Hematopoietic multipotent progenitor cell treated with erythropoietin and hydrocortisone succinate and interleukin-3 and kit ligand, for 8 days (in vitro differentiated cells): ENCODE data around the gene XKR7.
"Not testable (repeated sequence)": the region's sequence is repeated elsewhere in the genome, so short reads cannot be mapped to it uniquely, and the experiment has no call there.

Experiments
- DNase-seq: peaks from one replicate; pipeline ENCODE4 v3.0.0-alpha.2; 2015

XKR7 gene

DNA sequence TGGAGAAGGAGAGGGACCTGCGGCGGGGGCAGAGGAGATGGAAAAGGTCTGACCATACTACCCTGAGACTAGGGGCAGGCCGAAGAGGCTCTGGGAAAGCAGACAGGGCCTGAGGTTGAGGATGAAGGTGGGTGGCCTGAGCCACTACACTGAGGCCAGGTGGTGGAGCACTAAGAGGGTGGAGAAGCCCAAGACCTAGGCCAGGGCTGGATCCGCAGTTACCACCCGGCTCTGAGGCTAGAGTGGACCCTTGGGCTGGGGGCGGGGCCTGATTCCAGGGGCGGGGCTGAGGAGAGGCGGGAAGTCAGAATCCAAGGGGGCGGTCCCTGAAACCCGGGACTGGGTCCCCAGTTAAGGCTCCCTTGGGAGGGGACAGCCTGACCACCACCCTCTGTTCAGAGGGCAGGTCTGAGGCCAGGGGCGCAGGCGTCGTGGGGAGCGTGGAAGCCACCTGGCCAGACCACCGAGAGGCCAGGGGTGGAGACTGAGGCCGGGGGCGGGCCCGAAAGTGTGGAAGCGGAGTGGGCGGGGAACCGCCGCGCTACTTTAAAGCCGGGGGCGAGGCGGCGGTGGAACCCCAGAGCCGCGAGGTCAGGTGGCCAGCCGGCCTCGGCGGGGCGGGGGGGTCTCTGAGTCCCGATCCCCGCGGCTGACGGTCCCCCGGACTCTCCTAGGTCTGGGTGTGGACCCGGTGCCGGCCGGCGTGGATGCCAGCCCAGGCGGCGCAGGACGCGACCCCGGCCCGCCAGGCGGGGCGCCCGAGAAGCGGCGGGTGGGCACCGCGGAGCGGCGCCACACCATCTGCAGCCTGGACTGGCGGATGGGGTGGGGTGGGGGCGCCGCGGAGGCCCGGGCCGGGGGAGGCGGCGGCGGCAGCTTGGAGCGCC lies 50.6 kb downstream of the XKR7 start:
- no peak for DNase-seq

DNA sequence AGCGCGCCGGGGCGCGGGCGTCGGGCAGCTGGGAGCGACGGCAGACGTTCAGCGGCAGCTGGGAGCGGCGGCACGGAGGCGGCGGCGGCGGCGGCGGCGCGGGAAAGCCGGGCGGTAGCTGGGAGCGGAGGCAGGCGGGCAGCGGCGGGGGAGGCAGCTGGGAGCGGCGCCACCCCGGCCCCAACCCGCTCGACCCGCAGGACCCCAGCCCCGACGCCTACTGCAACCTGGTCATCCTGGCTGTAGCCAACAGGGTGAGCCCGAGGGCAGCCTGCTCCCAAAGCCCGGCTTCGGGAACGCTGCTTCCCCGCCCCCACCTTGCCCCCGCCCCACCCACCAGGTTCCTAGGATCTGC lies 51.2 kb downstream of the XKR7 start:
- no peak for DNase-seq

DNA sequence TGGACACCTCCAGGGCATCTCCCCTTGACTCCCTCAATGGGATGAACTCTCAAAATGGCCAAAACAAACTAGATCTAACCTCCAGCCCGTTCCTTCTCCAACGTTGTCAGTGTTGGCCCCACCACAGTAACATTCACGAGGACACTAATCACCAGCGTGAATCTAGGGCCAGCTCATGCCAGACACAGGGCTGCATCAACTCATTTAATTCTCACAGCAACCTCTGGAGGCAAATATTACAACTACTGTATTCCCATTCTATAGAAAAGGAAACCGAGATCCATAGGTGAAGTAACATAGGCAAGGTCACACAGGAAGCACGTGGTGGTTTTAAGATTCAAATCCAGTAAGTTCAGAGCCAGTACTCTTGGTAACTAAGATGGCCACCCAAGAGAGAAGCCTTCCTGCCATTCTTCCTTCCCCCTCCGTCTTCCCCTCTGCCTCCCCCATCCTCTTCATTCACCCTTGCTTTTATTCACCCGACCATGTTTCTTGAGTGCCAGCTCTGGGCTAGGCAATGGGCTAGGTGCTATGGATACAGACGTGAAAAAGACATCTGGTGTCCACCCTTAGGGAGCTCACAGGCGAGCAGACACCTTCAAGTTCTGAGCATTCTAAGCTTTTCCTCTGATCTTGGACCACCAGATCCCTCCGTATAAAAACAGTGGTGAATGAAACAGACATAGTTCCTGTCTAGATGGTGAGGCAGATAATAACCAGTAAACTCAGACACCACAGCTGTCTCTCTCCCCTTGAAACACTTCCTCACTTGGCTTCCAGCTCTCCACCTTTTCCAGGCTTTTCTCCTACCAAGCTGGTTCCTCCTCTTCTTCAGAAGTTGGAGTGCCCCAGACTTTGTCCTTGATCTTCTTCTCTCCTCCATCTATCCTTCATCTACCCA lies 51.9 kb downstream of the XKR7 start:
- DNase-seq = no peak

DNA sequence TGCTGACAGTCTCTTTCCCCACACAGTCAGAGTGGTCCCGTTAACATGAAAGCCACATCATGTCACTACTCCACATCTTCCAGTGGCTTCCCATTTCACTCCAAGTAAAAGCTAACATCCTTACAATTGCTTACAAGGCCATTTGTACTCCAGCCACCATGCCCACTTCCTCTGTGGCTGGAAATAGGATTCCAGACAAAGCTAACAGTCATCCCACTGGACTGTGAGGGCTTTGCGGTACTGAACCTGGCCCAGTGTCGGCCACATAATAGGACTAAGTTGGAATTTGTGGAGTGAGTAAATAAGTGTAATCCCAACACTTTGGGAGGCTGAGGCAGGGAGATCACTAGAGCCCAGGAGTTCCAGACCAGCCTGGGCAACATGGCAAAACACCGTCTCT lies 53.1 kb downstream of the XKR7 start:
- DNase-seq = no peak

DNA sequence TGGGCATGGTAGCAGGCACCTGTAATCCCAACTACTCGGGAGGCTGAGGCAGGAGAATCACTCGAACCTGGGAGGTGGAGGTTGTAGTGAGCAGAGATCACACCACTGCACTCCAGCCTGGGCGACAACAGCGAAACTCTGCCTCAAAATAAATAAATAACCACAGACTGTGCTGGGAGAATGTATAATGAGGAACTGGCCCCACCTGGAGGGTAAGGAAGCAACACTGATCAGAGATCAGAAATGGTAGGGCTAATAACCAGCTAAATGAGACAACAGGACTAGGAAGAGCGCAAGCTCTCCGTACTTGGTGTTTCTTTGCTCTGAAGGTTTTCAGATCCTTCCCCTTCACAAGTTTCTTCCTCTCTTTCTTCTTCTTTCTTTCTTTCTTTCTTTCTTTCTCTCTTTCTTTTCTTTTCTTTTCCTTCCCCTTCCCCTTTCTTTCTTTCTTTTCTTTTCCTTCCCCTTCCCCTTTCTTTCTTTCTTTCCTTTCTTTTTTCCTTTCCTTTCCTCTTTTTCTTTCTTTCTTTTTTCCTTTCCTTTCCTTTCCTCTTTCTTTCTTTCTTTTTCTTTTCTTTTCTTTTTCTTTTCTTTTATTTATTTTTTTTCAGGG lies 56.8 kb downstream of the XKR7 start:
- no peak for DNase-seq

DNA sequence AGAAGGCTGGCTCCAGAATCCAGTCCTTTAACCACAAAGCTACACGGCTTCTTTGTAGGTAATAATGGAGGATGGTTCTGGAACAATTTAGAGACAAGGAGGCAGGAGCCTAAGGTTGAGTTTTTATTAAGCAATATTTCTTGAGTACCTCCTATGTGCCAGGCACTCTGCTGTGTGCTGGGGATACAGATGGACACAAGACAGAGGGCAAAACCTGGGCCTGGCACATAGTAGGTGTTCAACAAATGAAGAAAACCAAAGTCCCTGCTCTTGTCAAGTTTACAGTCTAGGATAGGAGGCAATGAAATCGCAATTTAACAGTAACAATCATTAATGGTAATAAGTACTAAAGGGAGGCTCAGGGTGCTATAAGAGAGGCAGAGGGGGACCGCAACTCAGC lies 59.7 kb downstream of the XKR7 start:
- DNase-seq = no peak

DNA sequence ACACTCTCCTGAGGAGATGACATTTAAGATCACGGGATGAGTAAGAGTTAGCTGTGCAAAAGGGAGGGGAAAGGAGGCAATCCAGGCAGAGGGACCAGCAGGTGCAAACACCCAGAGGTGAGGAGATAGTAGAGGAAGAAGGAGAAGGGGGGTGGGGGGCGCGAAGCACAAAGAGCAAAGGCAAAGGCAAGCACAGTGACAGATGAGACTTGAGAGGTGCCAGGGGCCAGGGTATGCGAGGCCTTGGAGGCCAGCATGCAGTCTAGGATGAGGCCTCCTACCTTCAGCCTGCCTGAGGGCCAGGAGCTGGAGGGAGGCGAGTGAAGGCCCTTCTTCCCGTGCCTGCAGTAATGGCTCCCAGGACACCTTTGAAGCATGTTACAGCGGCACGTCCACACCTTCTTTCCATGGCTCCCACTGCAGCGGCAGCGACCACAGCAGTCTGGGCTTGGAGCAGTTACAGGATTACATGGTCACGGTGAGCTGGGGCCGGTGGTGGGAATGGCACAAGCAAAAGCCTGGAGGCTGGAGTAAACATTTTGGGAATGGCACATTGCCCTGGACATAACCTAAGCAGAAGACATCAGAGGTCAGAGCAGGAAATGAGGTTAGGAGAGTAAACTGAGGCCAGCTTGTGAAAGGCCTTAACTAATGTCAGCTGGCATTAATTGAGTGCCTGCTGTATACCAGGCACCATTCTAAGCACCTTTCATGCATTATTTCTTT lies 60.9 kb downstream of the XKR7 start:
- DNase-seq = no peak

DNA sequence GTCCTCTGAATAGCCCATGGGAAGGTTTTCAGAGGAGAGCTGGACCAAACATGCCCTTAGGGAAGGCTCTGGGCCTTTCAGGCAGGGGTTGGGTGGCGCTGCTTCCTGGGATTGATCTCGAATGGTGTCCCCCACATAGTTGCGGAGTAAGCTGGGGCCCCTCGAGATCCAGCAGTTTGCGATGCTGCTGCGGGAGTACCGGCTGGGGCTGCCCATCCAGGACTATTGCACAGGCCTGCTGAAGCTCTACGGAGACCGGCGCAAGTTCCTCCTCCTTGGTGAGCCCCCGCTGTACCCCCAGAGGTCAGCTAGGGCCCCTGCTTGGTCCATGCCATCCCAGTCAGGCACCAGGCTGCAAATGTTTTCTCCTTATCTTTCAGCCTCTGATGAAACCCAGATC lies 61.6 kb downstream of the XKR7 start:
- DNase-seq = no peak

DNA sequence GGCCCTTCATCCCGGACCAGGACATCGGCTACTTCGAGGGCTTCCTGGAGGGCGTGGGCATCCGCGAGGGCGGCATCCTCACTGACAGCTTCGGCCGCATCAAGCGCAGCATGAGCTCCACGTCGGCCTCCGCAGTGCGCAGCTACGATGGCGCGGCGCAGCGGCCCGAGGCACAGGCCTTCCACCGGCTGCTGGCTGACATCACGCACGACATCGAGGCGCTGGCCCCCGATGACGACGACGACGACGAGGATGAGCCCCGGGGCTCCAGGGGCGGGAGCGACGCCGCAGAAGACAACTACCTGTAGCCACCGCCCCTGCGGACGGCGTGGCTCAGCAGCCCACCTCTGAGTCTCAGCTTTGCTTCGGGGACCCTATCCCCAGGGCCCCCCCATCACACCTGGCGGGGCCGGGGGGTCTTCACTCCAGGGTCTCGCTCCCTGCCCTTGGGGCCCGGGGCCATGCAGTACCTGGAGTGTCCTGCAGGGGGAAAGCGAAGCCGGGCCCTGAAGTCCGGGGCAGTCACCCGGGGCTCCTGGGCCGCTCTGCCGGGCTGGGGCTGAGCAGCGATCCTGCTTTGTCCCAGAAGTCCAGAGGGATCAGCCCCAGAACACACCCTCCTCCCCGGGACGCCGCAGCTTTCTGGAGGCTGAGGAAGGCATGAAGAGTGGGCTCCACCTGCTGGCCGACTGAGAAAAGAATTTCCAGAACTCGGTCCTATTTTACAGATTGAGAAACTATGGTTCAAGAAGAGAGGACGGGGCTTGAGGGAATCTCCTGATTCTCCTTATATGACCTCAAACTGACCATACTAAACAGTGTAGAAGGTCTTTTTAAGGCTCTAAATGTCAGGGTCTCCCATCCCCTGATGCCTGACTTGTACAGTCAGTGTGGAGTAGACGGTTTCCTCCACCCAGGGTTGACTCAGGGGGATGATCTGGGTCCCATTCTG lies 63.3 kb downstream of the XKR7 start:
- peak; percentile 49 for DNase-seq

DNA sequence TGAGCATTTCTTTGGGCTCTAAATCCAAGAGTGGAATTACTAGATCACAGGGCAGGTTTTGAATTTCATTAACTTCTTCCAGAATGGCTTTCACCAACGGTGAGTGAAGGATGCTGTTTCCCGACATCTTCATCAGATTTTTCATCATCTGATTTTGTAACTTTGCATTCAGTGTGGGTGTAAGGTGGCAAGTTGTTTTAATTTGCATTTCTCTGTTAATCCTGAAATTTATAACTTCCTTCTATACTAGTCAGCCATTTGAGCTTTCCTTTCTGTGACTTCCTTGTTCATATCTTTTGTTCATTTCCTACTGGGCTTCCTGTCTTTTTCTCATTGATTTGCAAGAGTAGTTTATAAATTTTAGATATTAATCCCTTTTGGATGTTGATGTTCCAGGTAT lies 65.4 kb downstream of the XKR7 start:
- no peak for DNase-seq

DNA sequence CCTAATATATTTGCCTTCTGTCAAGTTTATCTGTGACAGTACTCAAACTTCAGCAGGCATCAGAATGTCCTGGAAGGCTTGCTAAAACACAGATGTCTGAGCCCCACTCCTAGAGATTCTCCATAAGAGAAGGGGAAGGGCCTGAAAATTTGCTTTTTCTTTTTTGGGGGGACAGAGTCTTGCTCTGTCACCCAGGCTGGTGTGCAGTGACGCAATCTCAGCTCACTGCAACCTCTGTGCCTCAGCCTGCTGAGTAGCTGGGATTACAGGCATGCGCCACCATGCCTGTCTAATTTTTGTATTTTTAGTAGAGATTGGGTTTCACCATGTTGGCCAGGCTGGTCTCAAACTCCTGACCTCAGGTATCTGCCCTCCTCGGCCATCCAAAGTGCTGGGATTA lies 65.8 kb downstream of the XKR7 start:
- not testable (repeated sequence) for DNase-seq

DNA sequence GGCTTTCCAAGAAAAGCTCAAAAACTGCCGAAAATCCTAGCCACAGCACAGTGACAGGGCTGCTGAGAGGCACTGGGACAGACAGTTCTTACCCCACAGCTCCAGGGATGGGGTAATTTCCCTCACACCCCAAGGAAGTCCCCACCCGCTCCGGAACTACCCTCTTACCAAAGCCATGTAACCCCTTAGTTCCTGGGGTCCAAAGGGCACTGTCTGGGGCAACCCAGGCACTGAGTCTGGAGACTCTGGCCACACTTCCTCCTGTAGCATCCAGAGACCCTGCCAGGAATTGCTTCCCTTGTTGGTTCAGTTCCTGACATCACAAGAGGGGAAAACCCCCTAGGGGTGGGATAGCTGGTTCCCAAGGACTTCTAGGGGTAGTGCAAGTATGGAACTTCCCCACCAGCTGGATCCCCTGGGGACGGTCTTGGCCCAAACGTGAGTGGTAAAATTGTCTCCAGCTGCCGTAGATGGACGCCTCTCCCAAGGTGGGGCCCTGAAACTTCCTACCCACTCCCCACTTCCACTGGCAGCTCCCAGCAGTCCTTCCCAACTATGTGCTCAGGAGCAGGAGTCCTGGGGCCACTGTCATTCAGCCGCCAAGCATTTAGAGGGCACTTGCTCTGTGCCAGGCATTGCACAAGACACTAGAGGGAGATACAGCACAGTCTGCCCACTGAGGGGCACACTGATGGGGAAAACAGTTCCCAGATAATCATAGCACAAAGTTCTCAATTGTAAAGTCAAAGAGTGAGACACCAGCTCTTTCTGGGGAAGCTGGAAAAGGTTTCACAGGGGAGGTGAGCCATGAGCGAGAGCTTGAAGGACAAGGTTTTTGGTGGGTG lies 66.9 kb downstream of the XKR7 start:
- DNase-seq = peak; percentile 18

DNA sequence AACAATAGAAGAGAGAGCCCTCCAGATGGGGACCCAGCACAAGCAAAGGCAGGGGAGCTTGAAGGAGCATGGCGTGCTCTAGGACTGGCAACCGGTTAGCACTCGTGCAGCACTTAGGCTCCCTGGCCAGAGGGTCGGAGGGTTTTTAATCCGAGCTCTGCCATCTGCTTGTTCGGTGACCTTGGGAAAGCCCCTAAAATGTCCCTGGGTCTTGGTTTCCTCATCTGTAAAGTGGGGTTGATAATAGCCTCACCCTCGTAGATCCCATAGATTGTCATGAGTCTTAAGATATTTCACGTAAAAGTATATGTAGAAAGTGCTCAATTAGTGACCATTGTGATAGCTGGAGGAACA lies 67.5 kb downstream of the XKR7 start:
- no peak for DNase-seq

DNA sequence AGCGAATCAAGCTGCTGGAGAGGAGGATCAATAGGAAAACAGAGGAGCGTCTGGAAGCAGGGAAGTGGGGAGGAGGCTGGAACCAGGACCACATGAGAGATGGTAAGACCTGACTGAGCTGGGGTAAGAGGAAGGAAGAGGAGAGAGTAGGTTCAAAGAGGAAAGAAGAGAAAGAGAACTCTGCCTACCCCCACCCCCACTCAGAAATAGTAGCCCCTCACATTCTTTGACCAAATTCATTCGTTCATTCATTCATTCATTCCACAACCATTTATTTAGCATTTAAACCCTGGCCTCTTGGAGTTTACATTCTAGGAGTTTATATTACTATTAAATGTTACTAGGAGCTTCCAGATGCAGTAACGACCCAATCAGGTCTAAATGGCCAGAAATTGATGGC lies 68.3 kb downstream of the XKR7 start:
- DNase-seq = no peak

DNA sequence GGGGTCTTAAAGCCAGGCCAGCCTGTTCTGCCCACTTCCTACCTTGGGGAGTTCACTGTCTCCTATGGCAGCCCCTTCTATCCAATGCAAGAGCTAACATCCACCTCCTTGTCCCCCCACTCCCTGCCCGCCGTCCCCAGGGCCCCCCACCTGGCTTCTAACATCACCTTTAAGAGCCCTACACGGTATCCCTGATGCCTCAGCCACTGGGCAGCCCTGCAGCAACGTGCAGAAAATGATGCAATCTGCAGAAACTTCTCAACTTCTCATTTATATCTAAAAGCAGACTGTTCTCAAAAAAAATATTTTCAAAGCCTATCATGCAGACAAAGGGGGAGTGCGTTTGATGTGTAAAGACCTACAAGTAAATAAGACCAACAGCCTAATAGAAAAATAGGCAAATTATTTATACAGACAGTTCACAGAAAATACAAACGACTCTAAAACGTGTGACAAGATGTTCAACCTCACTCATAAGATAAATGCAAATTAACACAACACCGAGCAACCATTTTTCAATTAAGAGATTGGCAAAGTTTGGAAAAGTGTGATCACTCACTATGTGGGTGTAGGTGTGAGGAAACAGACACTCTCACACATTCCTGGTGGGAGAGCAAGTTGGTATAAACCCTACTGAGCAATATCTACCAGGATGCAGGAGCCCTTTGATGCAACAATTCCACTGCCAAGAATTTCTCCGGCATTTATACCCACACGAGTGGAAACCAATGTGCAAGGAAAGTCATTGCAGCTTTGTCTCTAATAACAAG lies 69.0 kb downstream of the XKR7 start:
- no peak for DNase-seq

DNA sequence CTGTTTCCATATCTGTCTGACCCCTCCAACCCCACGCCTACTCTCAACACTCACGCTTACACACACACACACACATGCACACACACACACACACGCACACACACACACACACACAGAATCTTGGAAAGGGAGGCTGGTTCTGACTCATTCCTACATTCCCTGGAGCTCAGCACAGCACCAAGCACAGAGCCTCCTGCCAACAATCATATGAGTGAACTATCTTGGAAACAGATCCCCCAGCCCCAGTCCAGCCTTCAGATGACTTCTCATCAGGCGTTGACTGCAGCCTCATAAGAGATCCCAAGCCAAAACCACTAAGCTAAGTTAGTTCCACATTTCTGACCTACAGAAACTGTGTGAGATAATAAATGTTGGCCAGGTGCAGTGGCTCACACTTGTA lies 70.0 kb downstream of the XKR7 start:
- no peak for DNase-seq

DNA sequence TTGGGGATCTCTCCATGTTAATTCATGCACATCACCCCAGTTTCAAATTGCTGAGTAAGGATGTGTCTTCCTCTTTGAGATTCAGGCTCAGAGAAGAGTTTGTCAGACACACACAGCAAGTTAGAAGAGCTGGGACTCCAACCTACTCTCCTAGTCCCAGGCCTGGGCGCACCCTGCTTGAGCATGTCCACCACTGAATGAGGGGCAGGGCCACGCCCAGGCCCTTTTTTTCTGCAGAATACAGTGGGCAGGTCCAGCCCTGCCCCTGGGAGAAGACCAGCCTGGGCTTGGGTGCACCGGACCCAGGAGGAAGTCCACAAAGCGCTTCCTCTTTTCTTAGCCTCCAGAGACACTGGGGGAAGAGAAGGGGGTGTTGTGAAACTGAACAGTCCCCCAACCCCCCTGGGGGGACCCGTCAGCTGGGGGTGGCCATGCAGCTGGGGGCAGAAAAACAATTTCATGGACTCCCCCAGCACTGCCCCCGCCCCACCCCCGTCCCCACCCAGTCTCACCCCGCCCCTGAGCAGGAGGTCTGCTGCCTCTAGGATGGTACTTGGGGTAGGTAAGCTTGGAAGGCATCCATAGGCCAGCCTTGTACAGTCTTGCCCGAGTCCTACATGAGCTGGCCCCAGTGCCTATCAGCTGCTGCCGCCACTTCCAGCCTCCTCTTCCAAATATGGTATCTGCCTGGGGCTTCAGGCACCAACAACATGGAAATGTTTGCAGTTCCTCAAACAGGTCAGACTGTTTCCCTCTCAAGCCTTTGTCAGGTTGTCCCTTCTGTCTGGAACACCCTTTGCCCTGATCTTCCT lies 72.4 kb downstream of the XKR7 start:
- DNase-seq = no peak

DNA sequence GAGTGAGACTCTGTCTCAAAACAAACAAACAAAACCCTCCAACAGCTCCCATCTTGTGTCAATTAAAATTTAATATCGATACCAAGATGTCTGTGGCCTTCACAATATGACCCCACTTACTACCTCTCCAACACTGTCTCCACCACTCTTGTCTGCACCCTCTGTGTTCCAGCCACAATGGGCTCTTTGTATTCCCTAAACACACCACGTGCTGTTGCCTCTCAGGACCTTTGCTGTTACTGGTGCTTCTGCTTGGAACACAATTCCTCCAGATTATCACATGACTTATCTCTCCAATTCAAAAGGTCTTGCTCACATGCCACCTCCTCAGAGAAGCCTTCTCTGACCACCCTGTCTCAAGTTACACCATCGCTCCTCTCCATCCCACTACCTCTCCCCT lies 78.0 kb downstream of the XKR7 start:
- no peak for DNase-seq

DNA sequence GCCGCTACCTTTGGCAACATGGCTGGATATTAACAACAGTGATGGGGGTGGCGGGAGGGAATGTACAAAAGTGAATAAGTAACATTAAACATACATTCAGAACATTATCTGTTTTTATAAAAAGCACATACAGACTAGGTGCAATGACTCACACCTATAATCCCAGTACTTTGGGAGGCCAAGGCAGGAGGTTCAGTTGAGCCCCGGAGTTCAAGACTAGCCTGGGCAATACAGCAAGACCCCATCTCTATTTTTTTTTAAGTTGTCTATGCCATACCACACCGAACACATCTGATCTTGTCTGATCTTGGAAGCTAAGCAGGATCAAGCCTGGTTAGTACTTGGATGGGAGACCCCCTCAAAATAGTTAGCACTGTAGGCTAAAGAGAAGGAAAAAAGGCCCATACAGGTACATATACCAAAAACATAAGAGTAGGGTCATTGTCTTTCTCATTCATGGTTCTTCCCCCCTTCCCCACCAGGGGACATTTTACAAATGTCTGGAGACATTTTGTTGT lies 82.4 kb downstream of the XKR7 start:
- DNase-seq = no peak
